KMS-11 (cell line): Measurements from ENCODE around the gene APBA2.

Source experiments
- H2AFZ ChIP-seq: fragments of 200-600 bp; sonication (generic); 2 replicates; pipeline ENCODE4 v1.6.1; 2016; ENCODE audit warnings: antibody characterized with exemption, mixed run types, low read depth
- H3K27ac ChIP-seq: fragments of 200-600 bp; sonication (generic); 2 replicates; pipeline ENCODE4 v1.6.1; 2016; ENCODE audit warnings: mild to moderate bottlenecking, mixed run types
- H3K27me3 ChIP-seq: fragments of 200-600 bp; sonication (generic); 2 replicates; pipeline ENCODE4 v1.6.1; 2017; ENCODE audit warnings: mild to moderate bottlenecking, low read depth, mixed run types, moderate library complexity; ENCODE audit not compliant: insufficient read depth
- H3K36me3 ChIP-seq: fragments of 200-600 bp; sonication (generic); 2 replicates; pipeline ENCODE4 v1.6.1; 2017; ENCODE audit warnings: mild to moderate bottlenecking, mixed run types; ENCODE audit not compliant: insufficient read depth
- H3K4me1 ChIP-seq: fragments of 200-600 bp; sonication (generic); 2 replicates; pipeline ENCODE4 v1.6.1; 2016; ENCODE audit warnings: mild to moderate bottlenecking, low read depth, mixed run types; ENCODE audit not compliant: poor library complexity, severe bottlenecking
- H3K4me2 ChIP-seq: fragments of 200-600 bp; sonication (generic); 2 replicates; pipeline ENCODE4 v1.7.0; 2016; ENCODE audit warnings: mild to moderate bottlenecking, mixed run types
- H3K4me3 ChIP-seq: fragments of 200-600 bp; sonication (generic); IDR thresholded peaks from 2 replicates; pipeline ENCODE4 v1.6.1; 2017; ENCODE audit warnings: low read depth, low read length, mixed read lengths; ENCODE audit not compliant: insufficient read depth
- H3K79me2 ChIP-seq: fragments of 200-600 bp; sonication (generic); 2 replicates; pipeline ENCODE4 v1.6.1; 2016; ENCODE audit warnings: low read depth, mixed run types; ENCODE audit not compliant: insufficient read depth
- H3K9ac ChIP-seq: fragments of 200-600 bp; sonication (generic); 2 replicates; pipeline ENCODE4 v1.6.1; 2016; ENCODE audit warnings: mild to moderate bottlenecking, mixed run types
- H4K20me1 ChIP-seq: fragments of 200-600 bp; sonication (generic); 2 replicates; pipeline ENCODE4 v1.6.1; 2016; ENCODE audit warnings: mild to moderate bottlenecking, mixed run types; ENCODE audit not compliant: insufficient read depth
- CTCF ChIP-seq: fragments of 200-600 bp; sonication (generic); conservative IDR thresholded peaks from 2 replicates; pipeline ENCODE4 v1.6.1; 2017; ENCODE audit warnings: low read depth, mild to moderate bottlenecking, antibody characterized with exemption, low read length, moderate library complexity, mixed read lengths

Gene APBA2

GRCh38 chr15:29089731-29090616 lies 204.2 kb downstream of the APBA2 start:
- Histone ChIP-seq H3K4me2 (no peak overlapping the region), H3K36me3 (no peaks in the 10 kb centered on the region), H3K27me3 (no peaks in the 10 kb centered on the region), H3K79me2 (no peaks in the 10 kb centered on the region), H4K20me1 (no peaks in the 10 kb centered on the region), H3K4me3 (no peak overlapping the region), H3K27ac (no peak overlapping the region), H3K4me1 (no peaks in the 10 kb centered on the region), H3K9ac (no peak overlapping the region), H2AFZ (no peak overlapping the region)
- no peak for TF ChIP-seq CTCF

- Histone ChIP-seq H4K20me1 (no peaks in the 10 kb centered on the region), H3K4me3 (no peak overlapping the region), H3K4me1 (no peaks in the 10 kb centered on the region), H3K9ac (no peak overlapping the region), H3K79me2 (no peaks in the 10 kb centered on the region), H3K27ac (no peak overlapping the region), H2AFZ (no peak overlapping the region), H3K27me3 (no peaks in the 10 kb centered on the region), H3K4me2 (no peak overlapping the region), H3K36me3 (no peaks in the 10 kb centered on the region)
- TF ChIP-seq CTCF = peak; percentile 66
Measured at GRCh38 chr15:29090617-29091466, 205.1 kb downstream of the APBA2 start.

GRCh38 chr15:29091666-29092065 lies 205.9 kb downstream of the APBA2 start:
- Histone ChIP-seq H3K79me2 (no peaks in the 10 kb centered on the region), H3K36me3 (no peaks in the 10 kb centered on the region), H3K27ac (no peak overlapping the region), H3K27me3 (no peaks in the 10 kb centered on the region), H3K9ac (no peak overlapping the region), H3K4me2 (no peak overlapping the region), H4K20me1 (no peaks in the 10 kb centered on the region), H2AFZ (no peak overlapping the region), H3K4me1 (no peaks in the 10 kb centered on the region), H3K4me3 (no peak overlapping the region)
- TF ChIP-seq CTCF = no peak

- H3K4me2 ChIP-seq = no peak overlapping the region
- H3K4me3 ChIP-seq = no peak overlapping the region
- no peaks in the 10 kb centered on the region for H3K36me3 ChIP-seq
- no peaks in the 10 kb centered on the region for H3K4me1 ChIP-seq
- TF ChIP-seq CTCF = no peak
- no peak overlapping the region for H2AFZ ChIP-seq
- no peak overlapping the region for H3K27ac ChIP-seq
- H4K20me1 ChIP-seq = no peaks in the 10 kb centered on the region
- H3K9ac ChIP-seq = no peak overlapping the region
- no peaks in the 10 kb centered on the region for H3K27me3 ChIP-seq
- H3K79me2 ChIP-seq = no peaks in the 10 kb centered on the region
Measured at GRCh38 chr15:29092376-29093064, 206.7 kb downstream of the APBA2 start.
